Stimulated activated CD8-positive, alpha-beta memory T cell treated with anti-CD3 and anti-CD28 coated beads, Interleukin-2, amount 100 ng/mL, for 48 hours (primary cell): ENCODE measurements around the gene CRCP.
"Not testable (repeated sequence)": the region's sequence is repeated elsewhere in the genome, so short reads cannot be mapped to it uniquely, and the experiment has no call there.

Experiments
- DNase-seq, 2 donors: peaks; one replicate each; pipeline ENCODE4 v3.0.0-alpha.2; 2020; ENCODE audit warnings: low read depth in 2 of 2

The CRCP gene

DNA sequence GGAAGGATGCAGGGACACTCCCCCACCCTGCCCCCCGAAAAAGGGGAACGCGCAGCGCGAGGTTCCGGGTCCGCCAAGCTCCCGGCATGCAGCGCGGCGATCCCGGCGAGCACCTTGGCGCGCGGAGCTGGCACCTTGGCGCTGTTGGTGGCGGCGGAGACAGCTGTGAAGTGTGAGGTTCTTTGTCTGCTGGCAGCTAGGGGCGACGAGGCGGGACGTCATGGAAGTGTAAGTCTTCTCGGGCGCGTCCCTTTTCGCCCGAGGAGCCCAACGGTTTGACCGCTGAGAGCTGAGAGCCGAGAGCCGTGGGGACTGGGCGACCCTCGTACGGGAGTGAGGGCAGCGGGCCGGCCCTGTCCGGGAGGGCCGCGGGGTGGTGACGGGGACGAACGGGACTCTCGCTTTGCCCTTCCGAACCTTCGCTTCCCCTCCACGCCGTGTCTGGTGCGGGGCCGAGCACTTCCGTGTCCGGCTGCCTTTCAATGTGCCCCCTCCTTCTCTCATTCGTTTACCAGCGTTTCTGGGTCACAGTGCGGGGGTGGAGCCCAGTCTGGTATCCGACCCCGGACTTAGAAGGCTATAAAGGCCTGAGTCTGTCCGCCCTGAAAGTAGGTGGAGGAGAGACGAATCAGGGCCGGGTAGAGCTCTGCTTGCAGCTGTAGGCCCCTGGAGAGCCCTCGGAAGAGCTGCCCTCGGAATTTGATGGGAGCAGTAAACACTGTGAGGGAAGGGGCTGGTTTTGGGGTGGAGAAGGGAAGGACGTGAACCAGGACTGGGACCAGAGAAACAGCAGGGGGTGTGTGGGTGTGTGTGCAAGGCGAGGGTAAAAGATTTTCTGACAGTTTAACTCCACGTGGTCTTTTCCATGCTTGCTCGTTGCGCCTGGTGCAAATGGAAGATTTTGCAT is at the start of gene CRCP:
CRCP (plus strand) TSS at position 105 of the 907 bp plus-strand sequence; CDS start at position 221, 116 bp downstream.
- DNase-seq, result peak; percentile 76 to 79

GRCh38 chr7:66069732-66070131 is 44.9 kb upstream of the CRCP start:
- DNase-seq, result no peak

GRCh38 chr7:66070222-66070621 is 44.4 kb upstream of the CRCP start:
- DNase-seq, result no peak

- DNase-seq, result not testable (repeated sequence)
Observed at GRCh38 chr7:66072208-66072607, 42.4 kb upstream of the CRCP start.

DNA sequence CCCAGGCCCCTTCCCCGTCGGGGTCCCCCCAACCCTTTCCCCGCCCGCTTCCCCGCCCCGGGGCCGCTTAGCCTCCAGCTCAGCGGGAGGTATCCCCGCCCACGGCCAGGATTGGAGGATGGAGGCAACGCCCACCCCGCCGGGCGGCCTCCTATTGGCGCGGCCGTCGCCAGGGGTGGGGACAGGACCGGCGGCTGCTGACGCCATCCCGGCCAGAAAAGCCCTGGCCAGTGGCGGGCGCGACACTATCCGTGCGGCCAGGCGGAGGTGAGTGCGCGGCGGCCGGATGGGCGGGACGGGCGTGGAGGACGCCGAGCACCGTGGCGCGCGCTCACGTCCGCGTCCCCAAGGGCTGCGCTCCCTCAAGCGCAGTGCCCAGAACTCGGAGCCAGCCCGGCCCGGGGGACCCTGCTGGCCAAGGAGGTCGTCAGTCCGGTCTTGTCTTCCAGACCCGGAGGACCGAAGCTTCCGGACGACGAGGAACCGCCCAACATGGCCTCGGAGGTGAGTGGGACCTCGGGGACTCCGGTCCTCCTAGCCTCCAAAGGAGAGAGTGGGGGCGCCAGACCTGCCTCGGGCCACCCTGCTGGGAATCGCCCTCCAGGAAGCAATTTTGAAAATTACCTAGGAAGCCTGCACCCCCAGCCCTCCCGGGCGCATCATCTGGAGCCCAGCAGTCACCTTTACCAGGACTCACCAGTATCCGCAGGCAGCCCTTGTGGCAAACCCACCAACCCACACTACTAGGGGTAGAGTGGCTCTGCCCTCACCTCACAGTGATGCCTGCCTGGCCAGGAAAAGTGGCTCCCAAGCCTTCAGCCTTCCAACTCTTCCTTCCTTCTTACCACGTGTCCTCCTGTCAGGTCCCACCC is 38.8 kb upstream of the CRCP start, which contains the start of gene ASL:
ASL (plus strand) TSS at position 230 of the 872 bp plus-strand sequence; CDS start at position 493, 263 bp downstream.
- peak; percentile 89 to 90 for DNase-seq

- no peak for DNase-seq
Observed at GRCh38 chr7:66076462-66077329, 38.0 kb upstream of the CRCP start.

GRCh38 chr7:66078067-66078466 is 36.6 kb upstream of the CRCP start:
- DNase-seq, result no peak

- DNase-seq, result no peak
Observed at GRCh38 chr7:66082083-66082482, 32.6 kb upstream of the CRCP start.

DNA sequence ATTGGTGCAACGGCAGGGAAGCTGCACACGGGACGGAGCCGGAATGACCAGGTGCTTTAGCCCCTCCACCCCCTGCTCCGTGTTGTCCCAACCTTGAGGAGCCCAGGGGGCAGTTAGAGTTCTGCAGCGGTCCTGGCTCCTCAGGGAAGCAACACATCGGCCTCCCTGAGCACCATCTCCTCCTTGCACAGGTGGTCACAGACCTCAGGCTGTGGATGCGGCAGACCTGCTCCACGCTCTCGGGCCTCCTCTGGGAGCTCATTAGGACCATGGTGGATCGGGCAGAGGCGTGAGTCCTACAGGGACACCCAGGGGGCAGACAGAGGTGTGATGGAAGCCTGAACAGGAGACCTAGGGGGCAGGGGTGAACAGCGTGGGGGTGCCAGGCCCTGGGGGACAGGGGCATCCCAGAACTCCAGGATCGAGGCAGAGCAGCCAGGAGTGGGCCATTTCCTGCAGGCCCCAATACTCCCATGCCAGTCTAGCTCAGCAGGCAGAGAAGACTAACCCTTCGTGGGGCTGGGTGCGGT is 31.7 kb upstream of the CRCP start:
- DNase-seq, result no peak

GRCh38 chr7:66083677-66084076 is 31.0 kb upstream of the CRCP start:
- DNase-seq, result no peak

GRCh38 chr7:66088861-66089838 is 25.5 kb upstream of the CRCP start:
- no peak for DNase-seq

GRCh38 chr7:66092654-66093053 is 22.0 kb upstream of the CRCP start:
- DNase-seq, result no peak

DNA sequence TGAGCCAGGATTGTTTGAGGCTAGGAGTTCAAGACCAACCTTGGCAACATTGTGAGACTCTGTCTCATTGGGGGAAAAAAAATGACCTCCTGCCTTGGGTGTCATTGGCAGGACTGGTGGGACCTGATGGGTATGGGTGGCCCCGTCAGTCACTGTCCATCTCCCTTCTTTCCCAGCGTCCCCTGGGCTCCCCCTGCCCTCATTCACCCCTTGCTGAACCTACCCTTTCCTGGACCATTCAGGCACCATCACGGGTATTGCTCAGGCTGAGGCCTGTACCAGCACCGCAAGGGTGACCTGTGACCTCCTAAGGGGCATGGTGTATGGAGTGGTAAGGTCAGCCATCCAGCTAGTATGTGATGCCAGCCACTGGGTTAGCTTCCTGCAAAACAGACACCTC is 19.6 kb upstream of the CRCP start:
- no peak for DNase-seq

DNA sequence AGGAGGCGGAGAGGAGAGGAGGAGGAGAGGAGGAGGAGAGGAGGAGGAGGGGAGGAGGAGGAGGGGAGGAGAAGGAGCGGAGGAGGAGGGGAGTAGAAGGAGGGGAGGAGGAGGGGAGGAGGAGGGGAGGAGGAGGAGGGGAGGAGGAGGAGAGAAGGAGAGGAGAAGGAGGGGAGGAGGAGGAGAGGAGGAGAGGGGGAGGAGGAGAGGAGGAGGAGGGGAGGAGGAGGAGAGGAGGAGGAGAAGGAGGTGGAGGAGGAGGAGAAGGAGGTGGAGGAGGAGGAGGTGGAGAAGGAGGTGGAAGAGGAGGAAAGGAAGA is 15.5 kb upstream of the CRCP start:
- no peak for DNase-seq

DNA sequence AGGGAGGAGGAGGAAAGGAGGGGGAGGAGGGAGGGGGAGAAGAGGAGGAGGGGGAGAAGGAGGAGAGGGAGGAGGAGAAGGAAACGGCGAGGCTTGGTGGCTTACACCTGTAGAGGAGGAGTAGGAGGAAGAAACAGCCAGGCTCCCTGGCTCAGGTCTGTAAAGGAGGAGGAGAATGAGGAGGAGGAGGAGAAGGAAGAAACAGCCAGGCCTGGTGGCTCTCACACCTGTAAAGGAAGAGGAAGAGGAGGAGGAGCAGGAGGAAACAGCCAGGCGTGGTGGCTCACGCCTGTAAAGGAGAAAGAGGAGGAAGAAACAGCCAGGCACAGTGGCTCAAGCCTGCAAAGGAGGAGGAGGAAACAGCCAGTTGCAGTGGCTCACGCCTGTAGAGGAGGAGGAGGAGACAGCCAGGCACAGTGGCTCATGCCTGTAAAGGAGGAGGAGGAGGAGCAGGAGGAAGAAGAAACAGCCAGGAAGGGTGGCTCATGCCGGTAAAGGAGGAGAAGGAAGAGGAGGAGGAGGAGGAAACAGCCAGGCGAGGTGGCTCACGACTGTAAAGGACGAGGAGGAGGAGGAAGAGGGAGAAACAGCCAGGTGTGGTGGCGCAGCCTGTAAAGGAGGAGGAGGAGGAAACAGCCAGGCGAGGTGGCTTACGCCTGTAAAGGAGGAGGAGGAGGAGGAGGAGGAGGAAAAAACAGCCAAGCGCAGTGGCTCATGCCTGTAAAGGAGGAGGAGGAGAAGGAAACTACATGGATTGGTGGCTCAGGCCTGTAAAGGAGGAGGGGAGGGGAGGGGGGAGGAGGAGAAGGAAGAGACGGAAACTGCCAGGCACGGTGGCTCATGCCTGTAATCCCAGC is 14.9 kb upstream of the CRCP start:
- no peak for DNase-seq

DNA sequence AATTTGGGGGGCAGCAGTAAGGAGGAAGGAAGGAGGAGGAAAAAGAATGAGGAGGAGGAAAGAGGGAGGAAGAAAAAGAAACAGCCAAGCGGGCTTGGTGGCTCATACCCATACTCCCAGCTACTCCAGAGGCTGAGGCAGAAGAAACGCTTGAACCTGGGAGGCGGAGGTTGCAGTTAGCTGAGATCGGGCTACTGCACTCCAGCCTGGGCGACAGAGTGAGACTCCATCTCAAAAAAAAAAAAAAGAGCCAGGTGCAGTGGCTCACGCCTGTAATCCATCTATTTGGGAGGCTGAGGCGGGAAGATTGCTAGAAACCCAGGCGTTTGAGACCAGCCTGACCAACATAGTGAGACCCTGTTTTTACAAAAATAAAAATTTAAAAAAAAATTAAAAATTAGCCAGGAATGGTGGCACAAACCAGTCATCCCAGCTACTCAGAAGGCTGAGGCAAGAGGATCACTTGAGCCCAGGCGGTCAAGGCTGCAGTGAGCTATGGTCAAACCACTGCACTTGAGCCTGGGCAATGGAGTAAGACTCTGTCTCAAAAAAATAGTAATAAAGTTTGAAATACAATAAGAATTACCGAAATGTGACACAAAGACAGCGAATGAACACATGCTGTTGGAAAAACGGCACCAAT is 14.1 kb upstream of the CRCP start:
- no peak for DNase-seq

DNA sequence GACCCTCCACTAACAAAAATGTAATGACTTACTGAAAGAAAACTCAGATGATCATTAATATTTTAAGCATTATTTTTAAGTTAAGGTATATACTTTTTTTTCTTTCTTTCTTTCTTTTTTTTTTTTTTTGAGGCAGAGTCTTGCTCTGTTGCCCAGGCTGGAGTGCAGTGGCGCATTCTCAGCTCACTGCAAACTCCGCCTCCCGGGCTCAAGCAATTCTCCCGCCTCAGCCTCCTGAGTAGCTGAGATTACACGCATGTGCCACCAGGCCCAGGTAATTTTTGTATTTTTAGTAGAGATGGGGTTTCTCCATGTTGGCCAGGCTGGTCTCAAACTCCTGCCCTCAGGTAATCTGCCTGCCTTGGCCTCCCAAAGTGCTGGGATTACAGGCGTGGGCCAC is 12.5 kb upstream of the CRCP start:
- not testable (repeated sequence) for DNase-seq

- DNase-seq, result not testable (repeated sequence)
Observed at GRCh38 chr7:66103994-66104393, 10.7 kb upstream of the CRCP start.

GRCh38 chr7:66105263-66105748 is 9.3 kb upstream of the CRCP start:
- DNase-seq, result no peak
